KOPT-K1 (cell line): Measurements from ENCODE around the gene ZNRF2.
"Not testable (repeated sequence)": the region's sequence is repeated elsewhere in the genome, so short reads cannot be mapped to it uniquely, and the experiment has no call there.

Experiments used
- H3K27ac ChIP-seq: fragments of 200-600 bp; sonication (generic); 2 replicates; pipeline ENCODE4 v1.5.1; 2016; ENCODE audit warnings: antibody characterized with exemption, mild to moderate bottlenecking, low read depth, low read length; ENCODE audit not compliant: poor library complexity, severe bottlenecking
- H3K36me3 ChIP-seq: fragments of 200-600 bp; sonication (generic); 2 replicates; pipeline ENCODE4 v1.5.1; 2017; ENCODE audit warnings: antibody characterized with exemption, mild to moderate bottlenecking, low read length, moderate library complexity; ENCODE audit not compliant: insufficient read depth
- H3K9me3 ChIP-seq: fragments of 200-600 bp; sonication (generic); 2 replicates; pipeline ENCODE4 v1.5.1; 2017; ENCODE audit warnings: antibody characterized with exemption, low read length, mild to moderate bottlenecking; ENCODE audit not compliant: insufficient read depth, poor library complexity, severe bottlenecking

ZNRF2 gene

DNA sequence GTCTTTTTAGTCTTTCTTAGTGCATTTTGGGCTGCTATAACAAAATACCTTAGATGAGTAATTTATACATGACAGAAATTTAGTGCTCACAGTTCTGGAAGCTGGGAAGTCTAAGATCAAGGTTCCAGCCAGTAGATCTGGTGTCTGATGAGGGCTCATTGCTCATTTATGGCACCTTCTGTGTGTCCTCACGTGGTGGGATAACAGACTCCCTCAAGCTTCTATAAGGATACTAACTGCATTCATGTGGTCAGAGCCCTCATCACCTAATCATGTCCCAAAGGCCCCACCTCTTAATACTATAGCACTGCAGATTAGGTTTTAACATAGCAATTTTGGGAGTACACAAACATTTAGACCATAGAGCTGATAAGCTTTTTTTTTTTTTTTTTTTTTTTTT is 80.4 kb downstream of the ZNRF2 start:
- Histone ChIP-seq H3K9me3 (no peaks in the 10 kb centered on the region), H3K36me3 (peaks cover 6% of the 10 kb centered on the region), H3K27ac (no peak overlapping the region)

DNA sequence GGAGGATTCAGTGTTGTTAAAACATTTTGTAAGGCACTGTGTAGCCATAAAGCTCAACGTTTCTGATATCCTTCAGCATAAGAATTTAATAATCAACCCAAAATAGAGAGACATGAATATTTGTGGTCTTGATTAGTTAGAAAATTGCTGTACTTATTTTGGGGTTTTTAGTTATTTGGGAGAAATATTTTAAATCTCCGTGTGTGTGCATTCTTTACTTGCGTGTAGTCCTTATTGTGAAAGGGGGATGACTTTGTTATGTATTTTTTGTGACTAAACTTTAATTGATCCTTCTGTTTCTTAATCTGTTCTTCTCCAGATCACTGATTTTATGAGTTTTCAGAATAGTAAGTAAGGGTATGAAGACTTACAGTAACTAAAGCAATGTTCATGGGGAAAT is 81.2 kb downstream of the ZNRF2 start:
- Histone ChIP-seq H3K36me3 (peaks cover 6% of the 10 kb centered on the region), H3K9me3 (no peaks in the 10 kb centered on the region), H3K27ac (no peak overlapping the region)

- H3K9me3 ChIP-seq = no peaks in the 10 kb centered on the region
- peaks cover 9% of the 10 kb centered on the region for H3K36me3 ChIP-seq
- no peak overlapping the region for H3K27ac ChIP-seq
Observed at GRCh38 chr7:30366606-30367005, 82.2 kb downstream of the ZNRF2 start.

DNA sequence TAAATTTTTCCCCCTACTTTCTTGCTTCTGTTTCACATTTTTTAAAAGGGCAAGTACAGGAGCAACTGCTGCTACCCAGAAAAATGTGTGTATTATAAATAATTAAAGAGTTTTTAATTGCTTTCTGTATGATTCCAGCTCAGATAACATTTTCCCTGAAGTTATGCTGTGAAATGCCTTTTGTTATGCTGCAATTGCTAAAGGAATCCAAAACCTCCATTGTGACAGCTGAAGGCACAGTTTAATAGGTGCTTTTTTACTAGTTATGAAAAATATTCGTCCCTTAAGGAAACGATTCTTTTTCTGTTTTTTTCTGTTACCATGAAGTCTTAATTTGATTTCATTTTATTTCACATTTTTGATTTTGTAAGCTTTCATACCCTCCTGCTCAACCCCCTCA is 83.2 kb downstream of the ZNRF2 start:
- Histone ChIP-seq H3K36me3 (peaks cover 19% of the 10 kb centered on the region), H3K27ac (no peak overlapping the region)

DNA sequence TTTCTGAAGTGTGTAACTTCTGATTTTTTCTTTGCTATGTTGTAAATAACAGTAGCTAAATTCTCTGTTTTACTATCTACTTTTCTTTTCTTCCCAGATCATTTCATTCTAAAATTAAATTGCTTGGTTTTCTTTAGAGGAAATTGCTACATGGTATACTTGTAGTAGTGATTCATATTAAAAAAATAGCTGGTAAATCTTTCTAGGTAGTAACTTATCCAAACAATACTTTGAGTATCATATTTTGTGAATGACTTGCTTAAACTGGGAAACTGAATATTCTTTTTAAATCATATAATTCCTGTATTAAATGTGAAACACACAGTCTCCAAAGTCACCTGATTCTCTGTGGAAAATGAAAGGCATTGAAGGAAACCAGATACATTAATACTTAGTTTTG is 85.5 kb downstream of the ZNRF2 start:
- Histone ChIP-seq H3K36me3 (peaks cover 20% of the 10 kb centered on the region), H3K9me3 (no peaks in the 10 kb centered on the region), H3K27ac (no peak overlapping the region)

More for the DNA sequence above, 83.2 kb downstream of the ZNRF2 start:
- no peaks in the 10 kb centered on the region for H3K9me3 ChIP-seq

GRCh38 chr7:30371321-30371720 is 86.9 kb downstream of the ZNRF2 start:
- Histone ChIP-seq H3K36me3 (peaks cover 14% of the 10 kb centered on the region; the same call in 1 of the 2 replicates), H3K9me3 (no peaks in the 10 kb centered on the region), H3K27ac (no peak overlapping the region)

DNA sequence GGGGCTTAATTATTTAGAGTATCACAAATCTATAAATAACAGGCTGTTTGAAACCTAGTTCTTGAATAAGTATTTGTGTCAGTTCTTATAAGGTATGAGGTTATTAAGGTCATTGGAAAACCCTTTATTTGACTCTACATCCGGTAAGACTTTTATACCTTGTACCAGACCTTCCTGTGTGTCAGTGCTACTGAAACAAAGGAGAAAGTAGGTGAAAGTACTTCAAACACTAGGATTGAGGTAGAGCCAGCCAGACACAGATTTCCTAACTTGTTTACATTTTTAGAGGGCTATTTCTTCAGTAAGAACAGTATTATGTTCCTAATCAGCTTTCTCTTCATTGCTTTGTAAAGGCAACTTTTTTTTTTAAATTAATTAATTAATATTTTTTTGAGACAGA is 93.9 kb downstream of the ZNRF2 start:
- no peaks in the 10 kb centered on the region for H3K36me3 ChIP-seq
- no peak overlapping the region for H3K27ac ChIP-seq
- H3K9me3 ChIP-seq = peaks cover 11% of the 10 kb centered on the region

DNA sequence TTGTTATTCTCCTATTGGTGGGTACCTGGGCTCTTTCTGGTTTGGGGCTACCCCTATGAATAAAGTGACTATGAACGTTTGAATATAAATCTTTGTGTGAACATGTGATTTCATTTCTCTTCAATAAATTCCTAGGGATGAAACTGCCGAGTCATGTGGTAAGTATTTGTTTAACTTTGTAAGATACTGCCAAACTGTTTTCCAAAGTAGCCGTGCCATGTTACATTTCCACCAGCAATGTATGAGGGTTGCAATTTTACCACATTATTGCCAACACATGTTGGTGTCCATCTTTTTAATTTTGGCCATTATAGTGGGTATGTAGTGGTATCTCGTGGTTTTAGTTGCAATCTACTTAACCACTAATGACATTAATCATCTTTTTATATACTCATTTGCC is 94.7 kb downstream of the ZNRF2 start:
- no peaks in the 10 kb centered on the region for H3K36me3 ChIP-seq
- peaks cover 11% of the 10 kb centered on the region for H3K9me3 ChIP-seq
- H3K27ac ChIP-seq = no peak overlapping the region

- Histone ChIP-seq H3K36me3 (no peaks in the 10 kb centered on the region), H3K9me3 (peaks cover 11% of the 10 kb centered on the region), H3K27ac (no peak overlapping the region)
Observed at GRCh38 chr7:30379741-30380140, 95.3 kb downstream of the ZNRF2 start.

DNA sequence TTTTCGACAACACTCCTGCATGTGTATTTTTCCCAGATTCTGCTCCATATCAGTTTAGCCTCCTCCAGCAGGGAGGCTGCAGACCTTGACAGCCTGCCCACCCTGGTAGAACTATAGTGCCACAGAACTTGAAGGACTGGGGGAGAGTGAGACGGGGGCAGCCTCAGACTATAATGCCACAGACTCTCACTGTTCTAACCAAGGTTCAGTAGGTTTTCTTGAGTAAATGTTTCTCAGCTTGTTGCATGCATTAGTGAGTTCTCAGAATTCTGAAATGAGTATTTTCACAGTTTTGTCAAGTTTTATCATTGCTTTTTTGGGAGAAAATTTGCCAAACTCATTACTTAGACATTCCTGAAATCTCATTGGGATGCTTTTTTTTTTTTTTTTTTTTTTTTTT is 95.9 kb downstream of the ZNRF2 start:
- no peaks in the 10 kb centered on the region for H3K36me3 ChIP-seq
- peaks cover 11% of the 10 kb centered on the region for H3K9me3 ChIP-seq
- no peak overlapping the region for H3K27ac ChIP-seq

- H3K27ac ChIP-seq, H3K36me3 ChIP-seq: not testable (repeated sequence)
- peaks cover 11% of the 10 kb centered on the region for H3K9me3 ChIP-seq
Observed at GRCh38 chr7:30380824-30381223, 96.4 kb downstream of the ZNRF2 start.

DNA sequence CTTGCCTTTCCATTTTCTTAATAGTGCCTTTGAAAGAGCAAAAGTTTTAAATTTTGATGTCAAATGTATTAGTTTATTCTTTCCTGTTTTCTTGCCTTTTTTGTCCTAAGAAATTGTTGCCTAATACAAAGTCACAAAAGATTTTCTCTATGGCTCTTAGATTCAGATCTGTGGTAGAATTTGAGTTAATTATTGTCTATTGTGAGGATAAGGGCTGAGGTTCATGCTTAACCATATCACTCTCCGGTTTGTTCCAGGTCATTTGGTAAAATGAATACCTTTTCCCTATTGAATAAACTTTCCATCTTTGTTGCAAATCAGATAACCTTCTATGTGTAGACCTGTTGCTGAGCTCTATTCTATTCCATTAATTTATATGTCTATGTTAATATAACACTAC is 98.2 kb downstream of the ZNRF2 start:
- peaks cover 11% of the 10 kb centered on the region for H3K9me3 ChIP-seq
- H3K27ac ChIP-seq = no peak overlapping the region
- H3K36me3 ChIP-seq = no peaks in the 10 kb centered on the region

- no peak overlapping the region for H3K27ac ChIP-seq
- no peaks in the 10 kb centered on the region for H3K9me3 ChIP-seq
- no peaks in the 10 kb centered on the region for H3K36me3 ChIP-seq
Observed at GRCh38 chr7:30389791-30390190, 105.4 kb downstream of the ZNRF2 start.

DNA sequence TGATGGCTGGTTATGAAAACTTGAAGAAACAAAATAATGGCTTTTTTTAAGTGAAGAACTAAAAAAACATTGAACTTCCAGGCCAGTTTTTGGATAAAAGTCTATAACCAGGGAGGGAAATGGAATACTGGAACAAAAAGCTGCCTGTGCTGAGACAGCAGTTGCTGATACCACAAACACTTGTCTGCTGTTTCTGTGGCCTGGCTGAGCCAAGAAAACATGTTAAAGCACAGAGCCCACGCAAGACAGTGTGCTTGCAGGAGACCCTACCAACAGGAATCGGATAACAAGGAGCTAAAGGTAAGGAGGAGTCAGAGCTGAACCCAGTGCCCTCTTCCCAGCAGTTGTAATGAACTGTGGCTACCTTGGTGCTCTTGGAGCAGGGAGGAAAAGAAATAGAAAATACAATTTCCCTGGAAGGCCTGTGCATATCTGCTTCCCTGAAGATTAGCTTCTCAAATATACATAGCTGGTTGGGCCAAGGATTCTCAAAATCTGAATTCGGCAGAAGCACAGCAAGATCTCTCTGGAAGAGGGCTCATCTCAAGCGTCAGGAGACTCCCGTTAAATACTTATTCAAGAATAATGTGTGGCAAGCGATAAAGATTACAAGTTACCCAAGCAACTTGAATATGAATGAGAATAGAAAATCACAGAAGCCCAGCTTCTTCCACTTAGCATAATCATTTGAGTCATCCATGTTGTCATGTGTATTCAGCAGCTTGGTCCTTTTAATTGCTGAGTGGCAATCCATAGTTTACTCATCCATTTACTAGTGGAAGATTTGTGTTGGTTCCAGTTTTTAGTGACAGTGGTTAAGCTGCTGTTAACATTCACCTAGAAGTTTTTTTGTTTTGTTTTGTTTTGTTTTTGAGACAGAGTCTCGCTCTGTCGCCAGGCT is 106.6 kb downstream of the ZNRF2 start:
- no peak overlapping the region for H3K27ac ChIP-seq
- no peaks in the 10 kb centered on the region for H3K36me3 ChIP-seq
- H3K9me3 ChIP-seq = no peaks in the 10 kb centered on the region

DNA sequence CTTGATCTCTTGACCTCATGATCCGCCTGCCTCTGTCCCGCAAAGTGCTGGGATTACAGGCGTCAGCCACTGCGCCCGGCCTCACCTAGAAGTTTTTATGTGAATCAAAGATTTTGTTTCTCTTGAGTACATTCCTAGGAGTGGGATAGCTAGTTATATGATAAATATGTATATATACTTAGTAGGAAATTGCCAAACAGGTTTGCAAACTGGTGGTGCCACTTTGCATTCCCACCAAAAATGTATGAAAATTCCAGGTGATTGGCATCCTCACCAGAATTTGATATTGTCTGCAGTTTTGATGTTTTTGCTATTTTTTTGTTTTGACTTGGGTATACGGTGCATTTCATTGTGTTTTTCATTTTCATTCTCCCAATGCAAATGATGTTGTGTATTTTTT is 107.4 kb downstream of the ZNRF2 start:
- no peak overlapping the region for H3K27ac ChIP-seq
- H3K36me3 ChIP-seq = no peaks in the 10 kb centered on the region
- H3K9me3 ChIP-seq = no peaks in the 10 kb centered on the region

- Histone ChIP-seq H3K27ac (no peak overlapping the region), H3K36me3 (no peaks in the 10 kb centered on the region), H3K9me3 (no peaks in the 10 kb centered on the region)
Observed at GRCh38 chr7:30395676-30396075, 111.3 kb downstream of the ZNRF2 start.
